Activated naive CD4-positive, alpha-beta T cell treated with anti-CD3 and anti-CD28 coated beads, Interleukin-2, amount 10 ng/mL, durations not matched to agents 7 days and 5 days (primary cell): Measurements from ENCODE around the gene COX7A1.
A peak's percentile ranks its signal among the peaks of the same experiment; 100 is the strongest.

Experiments used
- CTCF ChIA-PET: fragments of 350-600 bp; sonication (Branson Sonifier 250); formaldehyde crosslinking; loops from one replicate; lab custom pipeline; 2021; ENCODE audit warnings: antibody characterized with exemption; lab: Charles Lee
- DNase-seq: peaks from one replicate; pipeline ENCODE4 v3.0.0-alpha.2; 2020
- H3K27ac Mint-ChIP-seq: one replicate; pipeline ENCODE4 v1.8.0; 2021; ENCODE audit warnings: mild to moderate bottlenecking, moderate library complexity, mixed read lengths
- H3K27me3 Mint-ChIP-seq: one replicate; pipeline ENCODE4 v1.8.0; 2021; ENCODE audit warnings: mild to moderate bottlenecking, mixed read lengths
- H3K36me3 Mint-ChIP-seq: one replicate; pipeline ENCODE4 v1.8.0; 2021; ENCODE audit warnings: mixed read lengths
- H3K4me1 Mint-ChIP-seq: one replicate; pipeline ENCODE4 v1.8.0; 2021; ENCODE audit warnings: mixed read lengths
- H3K4me3 Mint-ChIP-seq: one replicate; pipeline ENCODE4 v1.8.0; 2021; ENCODE audit warnings: mild to moderate bottlenecking, moderate library complexity, mixed read lengths
- H3K9me3 Mint-ChIP-seq: one replicate; pipeline ENCODE4 v1.8.0; 2021; ENCODE audit warnings: mixed read lengths

The COX7A1 gene

GRCh38 chr19:36112678-36113077 lies 39.6 kb downstream of the COX7A1 start:
- CTCF ChIA-PET = no interaction called here
- Mint-ChIP-seq H3K4me1 (peaks cover 36% of the 10 kb centered on the region), H3K27me3 (peaks cover 9% of the 10 kb centered on the region), H3K9me3 (no peaks in the 10 kb centered on the region), H3K36me3 (peaks cover 21% of the 10 kb centered on the region), H3K27ac (no peak overlapping the region), H3K4me3 (peak overlapping the region; percentile 84)
- no peak for DNase-seq

GRCh38 chr19:36111200-36111539 lies 41.1 kb downstream of the COX7A1 start:
- CTCF ChIA-PET = no interaction called here
- no peak for DNase-seq
- no peak overlapping the region for H3K27ac Mint-ChIP-seq
- H3K27me3 Mint-ChIP-seq = peaks cover 9% of the 10 kb centered on the region
- no peaks in the 10 kb centered on the region for H3K9me3 Mint-ChIP-seq
- peaks cover 24% of the 10 kb centered on the region for H3K4me1 Mint-ChIP-seq
- H3K36me3 Mint-ChIP-seq = peaks cover 18% of the 10 kb centered on the region
- H3K4me3 Mint-ChIP-seq = no peak overlapping the region

- Mint-ChIP-seq H3K27me3 (peaks cover 9% of the 10 kb centered on the region), H3K4me3 (no peak within 1 kb of the TSS), H3K9me3 (no peaks in the 10 kb centered on the region), H3K27ac (peak within 1 kb of the TSS; percentile 49), H3K4me1 (peaks cover 20% of the 10 kb centered on the region), H3K36me3 (peaks cover 16% of the 10 kb centered on the region)
- no peak for DNase-seq
- CTCF ChIA-PET = no interaction called here
Observed at GRCh38 chr19:36110487-36111199, 41.6 kb downstream of the COX7A1 start, which contains the start of gene OVOL3. Gene OVOL3, plus strand, starts transcription at chr19:36111143. Its CDS starts 60 bp downstream, at chr19:36111203.

GRCh38 chr19:36108684-36109083 lies 43.6 kb downstream of the COX7A1 start:
- Mint-ChIP-seq H3K36me3 (peaks cover 16% of the 10 kb centered on the region), H3K27me3 (no peaks in the 10 kb centered on the region), H3K9me3 (no peaks in the 10 kb centered on the region), H3K4me1 (peaks cover 9% of the 10 kb centered on the region), H3K4me3 (no peak overlapping the region), H3K27ac (no peak overlapping the region)
- CTCF ChIA-PET = no interaction called here
- no peak for DNase-seq

- H3K27me3 Mint-ChIP-seq = no peaks in the 10 kb centered on the region
- DNase-seq = no peak
- no peaks in the 10 kb centered on the region for H3K9me3 Mint-ChIP-seq
- CTCF ChIA-PET = no interaction called here
- H3K36me3 Mint-ChIP-seq = peaks cover 23% of the 10 kb centered on the region
- peak overlapping the region; percentile 24 for H3K27ac Mint-ChIP-seq
- no peak overlapping the region for H3K4me3 Mint-ChIP-seq
- no peaks in the 10 kb centered on the region for H3K4me1 Mint-ChIP-seq
Observed at GRCh38 chr19:36106991-36107390, 45.3 kb downstream of the COX7A1 start.

- no peaks in the 10 kb centered on the region for H3K27me3 Mint-ChIP-seq
- no peaks in the 10 kb centered on the region for H3K9me3 Mint-ChIP-seq
- H3K27ac Mint-ChIP-seq = peak overlapping the region; percentile 58
- DNase-seq = no peak
- CTCF ChIA-PET = no interaction called here
- no peak overlapping the region for H3K4me3 Mint-ChIP-seq
- H3K4me1 Mint-ChIP-seq = no peaks in the 10 kb centered on the region
- H3K36me3 Mint-ChIP-seq = peaks cover 25% of the 10 kb centered on the region
Observed at GRCh38 chr19:36106441-36106840, 45.8 kb downstream of the COX7A1 start.

GRCh38 chr19:36103842-36104552 lies 48.2 kb downstream of the COX7A1 start:
- H3K9me3 Mint-ChIP-seq = no peaks in the 10 kb centered on the region
- H3K4me1 Mint-ChIP-seq = no peaks in the 10 kb centered on the region
- no peak overlapping the region for H3K27ac Mint-ChIP-seq
- DNase-seq = no peak
- no peak overlapping the region for H3K4me3 Mint-ChIP-seq
- no peaks in the 10 kb centered on the region for H3K27me3 Mint-ChIP-seq
- peaks cover 27% of the 10 kb centered on the region for H3K36me3 Mint-ChIP-seq
- CTCF ChIA-PET = no interaction called here

GRCh38 chr19:36103040-36103626 lies 49.1 kb downstream of the COX7A1 start:
- H3K4me3 Mint-ChIP-seq = no peak overlapping the region
- no peaks in the 10 kb centered on the region for H3K9me3 Mint-ChIP-seq
- CTCF ChIA-PET = no interaction called here
- no peak for DNase-seq
- H3K36me3 Mint-ChIP-seq = peaks cover 31% of the 10 kb centered on the region
- no peaks in the 10 kb centered on the region for H3K27me3 Mint-ChIP-seq
- H3K27ac Mint-ChIP-seq = no peak overlapping the region
- H3K4me1 Mint-ChIP-seq = no peaks in the 10 kb centered on the region

GRCh38 chr19:36101550-36102327 lies 50.5 kb downstream of the COX7A1 start:
- peaks cover 35% of the 10 kb centered on the region for H3K36me3 Mint-ChIP-seq
- no peak for DNase-seq
- CTCF ChIA-PET = no interaction called here
- no peaks in the 10 kb centered on the region for H3K27me3 Mint-ChIP-seq
- no peaks in the 10 kb centered on the region for H3K4me1 Mint-ChIP-seq
- H3K9me3 Mint-ChIP-seq = no peaks in the 10 kb centered on the region
- H3K27ac Mint-ChIP-seq = no peak overlapping the region
- no peak overlapping the region for H3K4me3 Mint-ChIP-seq
